ENCODE measurements around the gene PXDC1. TPM values are rescaled to one million over a fixed set of nuclear protein-coding genes. Genes with fewer than 3 reads are reported as not detected.

The PXDC1 gene
- total RNA-seq, 4 donors from 2014 or later = 73.5 to 102 (median 82.7) TPM

DNA sequence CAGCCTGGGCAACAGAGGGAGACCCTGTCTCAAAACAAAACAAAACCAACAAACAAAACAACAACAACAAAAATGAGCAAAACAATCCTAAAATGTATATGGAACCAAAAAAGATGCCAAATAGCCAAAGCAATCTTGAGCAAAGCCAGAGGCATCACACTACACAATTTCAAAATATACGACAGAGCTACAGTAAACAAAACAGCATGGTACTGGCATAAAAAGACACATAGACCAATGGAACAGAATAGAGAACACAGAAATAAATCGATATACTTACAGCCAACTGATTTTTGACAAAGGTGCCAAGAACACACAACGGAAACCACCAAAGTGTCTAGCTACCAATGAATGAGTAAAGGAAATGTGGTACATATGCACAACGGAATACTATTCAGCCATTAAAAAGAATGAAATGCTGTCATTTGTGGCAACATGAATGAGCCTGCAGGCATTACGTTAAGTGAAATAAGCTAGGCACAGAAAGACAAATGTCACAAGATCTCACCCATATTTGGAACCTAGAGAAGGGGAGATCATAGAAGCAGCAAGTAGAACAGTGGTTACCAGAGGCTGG lies 16.4 kb downstream of the PXDC1 start:
- peaks cover 5 to 12% of the 10 kb centered on the region in 2 donors for H3K4me1 ChIP-seq
- TF ChIP-seq POLR2A (IDR thresholded peaks at IDR 0.05) = no peak
- TF ChIP-seq, protein P1, sequence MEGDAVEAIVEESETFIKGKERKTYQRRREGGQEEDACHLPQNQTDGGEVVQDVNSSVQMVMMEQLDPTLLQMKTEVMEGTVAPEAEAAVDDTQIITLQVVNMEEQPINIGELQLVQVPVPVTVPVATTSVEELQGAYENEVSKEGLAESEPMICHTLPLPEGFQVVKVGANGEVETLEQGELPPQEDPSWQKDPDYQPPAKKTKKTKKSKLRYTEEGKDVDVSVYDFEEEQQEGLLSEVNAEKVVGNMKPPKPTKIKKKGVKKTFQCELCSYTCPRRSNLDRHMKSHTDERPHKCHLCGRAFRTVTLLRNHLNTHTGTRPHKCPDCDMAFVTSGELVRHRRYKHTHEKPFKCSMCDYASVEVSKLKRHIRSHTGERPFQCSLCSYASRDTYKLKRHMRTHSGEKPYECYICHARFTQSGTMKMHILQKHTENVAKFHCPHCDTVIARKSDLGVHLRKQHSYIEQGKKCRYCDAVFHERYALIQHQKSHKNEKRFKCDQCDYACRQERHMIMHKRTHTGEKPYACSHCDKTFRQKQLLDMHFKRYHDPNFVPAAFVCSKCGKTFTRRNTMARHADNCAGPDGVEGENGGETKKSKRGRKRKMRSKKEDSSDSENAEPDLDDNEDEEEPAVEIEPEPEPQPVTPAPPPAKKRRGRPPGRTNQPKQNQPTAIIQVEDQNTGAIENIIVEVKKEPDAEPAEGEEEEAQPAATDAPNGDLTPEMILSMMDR (IDR thresholded peaks at IDR 0.05) = no peak
- H3K4me3 ChIP-seq (replicated peaks in 1 of 3) = no peak overlapping the region
- no peak for DNase-seq
- H3K27ac ChIP-seq = no peak overlapping the region
- WGBS, 2 donors = 97% methylated on average over 5 of the region's 5 CpGs
- peaks cover 36 to 50% of the 10 kb centered on the region in 2 donors for H3K36me3 ChIP-seq
- intact Hi-C loops (cut with DNase I) = no loop called here
- H3K27me3 ChIP-seq = no peaks in the 10 kb centered on the region
- no peaks in the 10 kb centered on the region for H3K9me3 ChIP-seq

DNA sequence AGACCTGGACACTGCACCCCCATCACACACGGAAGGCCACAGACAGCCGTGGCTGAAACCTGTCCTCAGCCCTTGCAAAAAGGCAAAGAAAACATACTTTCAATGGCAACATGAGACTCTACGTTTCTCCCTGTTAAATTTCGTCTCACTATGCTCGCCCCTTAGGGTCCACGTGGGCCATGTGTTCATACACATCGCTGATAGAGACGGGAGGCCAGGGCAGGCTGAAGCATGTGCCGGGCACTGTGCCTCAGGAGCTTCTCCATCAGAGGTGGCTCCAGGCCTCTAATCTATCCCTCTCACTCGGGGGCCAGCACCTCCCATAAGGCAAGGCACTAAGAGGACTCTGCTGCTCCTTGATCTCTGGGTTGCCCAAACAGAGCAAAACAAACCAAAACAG lies 17.5 kb downstream of the PXDC1 start:
- Histone ChIP-seq H3K27ac (no peak overlapping the region), H3K9me3 (no peaks in the 10 kb centered on the region), H3K4me3 (replicated peaks in 1 of 3) (no peak overlapping the region), H3K4me1 (peaks cover 0 to 19% of the 10 kb centered on the region in 2 donors), H3K27me3 (no peaks in the 10 kb centered on the region), H3K36me3 (peaks cover 37 to 50% of the 10 kb centered on the region in 2 donors)
- WGBS, 2 donors = 83 to 88% methylated on average over 10 of the region's 10 CpGs
- DNase-seq = no peak
- intact Hi-C loops (cut with DNase I) = no loop called here
- TF ChIP-seq, protein P1 (IDR thresholded peaks at IDR 0.05) = no peak
- no peak for TF ChIP-seq POLR2A (IDR thresholded peaks at IDR 0.05)

DNA sequence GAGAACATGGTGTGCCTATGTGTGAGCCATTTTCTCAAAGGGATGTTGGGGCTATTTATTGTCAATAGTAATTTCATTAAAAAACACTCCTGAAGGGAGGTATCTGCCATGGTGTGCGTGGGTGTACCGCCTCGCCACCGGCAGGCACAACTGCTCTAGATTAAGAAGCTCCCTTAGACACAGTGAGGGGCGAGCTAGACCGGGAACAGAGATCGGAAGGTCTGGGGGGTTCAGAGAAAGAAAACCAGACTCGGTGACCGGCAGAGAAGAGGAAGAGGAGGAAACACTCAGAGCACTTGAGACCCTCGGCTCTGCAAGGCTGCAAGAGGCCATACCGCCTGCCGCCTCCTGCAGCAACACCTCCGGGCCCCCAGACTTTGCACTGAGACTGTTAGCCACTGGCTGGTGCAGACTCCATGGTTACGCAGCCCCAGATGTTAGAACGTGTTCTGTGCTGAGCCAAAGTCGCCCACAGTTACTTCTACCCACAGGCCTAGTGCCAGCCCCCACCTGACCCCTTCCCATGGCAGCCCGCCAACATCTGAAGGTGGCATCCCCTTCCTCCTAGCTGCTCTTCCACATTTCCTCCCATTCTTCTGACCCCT lies 18.1 kb downstream of the PXDC1 start:
- 86 to 89% methylated on average over 17 of the region's 17 CpGs for WGBS, 2 donors
- no peak for TF ChIP-seq POLR2A (IDR thresholded peaks at IDR 0.05)
- TF ChIP-seq, protein P1 (IDR thresholded peaks at IDR 0.05) = no peak
- intact Hi-C loops (cut with DNase I) = loop anchor here (2.0 kb wide), 1 partner anchor 455 kb away; no protein-coding TSS in a partner anchor
- no peak overlapping the region for H3K4me3 ChIP-seq (replicated peaks in 1 of 3)
- H3K27ac ChIP-seq = no peak overlapping the region
- H3K36me3 ChIP-seq = peaks cover 37 to 46% of the 10 kb centered on the region in 2 donors
- DNase-seq = no peak
- H3K27me3 ChIP-seq = no peaks in the 10 kb centered on the region
- H3K9me3 ChIP-seq = no peaks in the 10 kb centered on the region
- H3K4me1 ChIP-seq = peaks cover 0 to 19% of the 10 kb centered on the region in 2 donors

DNA sequence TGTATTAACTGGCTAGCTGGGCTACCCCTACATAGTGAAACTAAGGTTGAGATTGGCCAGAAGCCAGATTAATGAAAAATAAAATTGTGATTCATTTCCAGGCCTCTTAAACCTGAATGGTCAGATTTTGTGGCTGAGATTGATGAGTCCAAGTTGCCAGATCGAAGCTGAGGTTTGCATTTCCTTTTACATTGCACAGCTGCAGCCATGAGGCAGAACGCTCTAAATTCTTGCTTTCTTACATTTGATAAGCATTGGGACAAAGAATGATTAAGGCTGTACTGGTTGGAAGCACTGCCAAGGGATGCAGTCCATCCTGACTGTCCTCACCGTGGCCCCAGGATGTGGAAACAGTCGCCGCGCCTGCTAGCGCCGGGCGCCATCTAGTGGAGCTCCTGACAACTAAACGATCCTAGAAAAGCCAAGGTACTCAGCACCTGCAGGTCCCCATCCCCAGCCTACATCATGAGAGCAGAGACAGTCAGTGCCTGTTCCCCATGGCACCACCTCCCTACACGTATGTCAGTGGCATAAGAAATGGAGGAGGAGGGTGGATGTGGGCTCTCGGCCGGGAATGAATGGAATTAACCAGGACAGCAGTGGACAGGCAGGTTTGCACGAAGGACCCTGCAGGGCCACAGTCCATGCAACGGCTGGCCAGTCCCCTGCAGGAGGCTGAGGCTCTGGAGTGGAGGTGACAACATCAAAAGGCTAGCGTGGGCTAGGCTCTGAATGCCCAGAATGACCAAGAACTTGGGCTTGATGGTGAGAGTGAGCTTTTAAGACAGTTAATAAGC lies 19.0 kb downstream of the PXDC1 start:
- H3K36me3 ChIP-seq = peaks cover 40 to 41% of the 10 kb centered on the region in 2 donors
- DNase-seq = peak; percentile 65 to 75
- H3K4me3 ChIP-seq (replicated peaks in 1 of 3) = no peak overlapping the region
- peaks cover 0 to 19% of the 10 kb centered on the region in 2 donors for H3K4me1 ChIP-seq
- intact Hi-C loops (cut with DNase I) = loop anchor here (2.0 kb wide), 1 partner anchor 454 kb away; no protein-coding TSS in a partner anchor
- TF ChIP-seq, protein P1 (IDR thresholded peaks at IDR 0.05) = peak; percentile 72 to 86 (median 82)
- no peak for TF ChIP-seq POLR2A (IDR thresholded peaks at IDR 0.05)
- 30 to 39% methylated on average over 12 to 16 of the region's 16 CpGs for WGBS, 2 donors
- H3K9me3 ChIP-seq = no peaks in the 10 kb centered on the region
- no peaks in the 10 kb centered on the region for H3K27me3 ChIP-seq
- H3K27ac ChIP-seq = peak overlapping the region in 1 of 3 donors; percentile 3

Measured in thyroid gland (tissue), 4 donors.